Stimulated activated naive CD8-positive, alpha-beta T cell treated with anti-CD3 and anti-CD28 coated beads, Interleukin-15, amount 100 ng/mL, for 72 hours (primary cell): ENCODE data around the gene SLC35B3.
"Not testable (repeated sequence)": the region's sequence is repeated elsewhere in the genome, so short reads cannot be mapped to it uniquely, and the experiment has no call there.

Source experiments
- ATAC-seq: fragments of 150-1000 bp; cut with Tn5 transposase; 2 replicates; pipeline ENCODE4 v1.10.0; 2021; ENCODE audit warnings: mild to moderate bottlenecking, moderate library complexity
- DNase-seq, 2 donors: peaks; one replicate each; pipeline ENCODE4 v3.0.0; 2021 to 2022
- H3K27ac Mint-ChIP-seq, 2 donors: one replicate each; pipeline ENCODE4 v1.8.0; 2022; ENCODE audit warnings: mild to moderate bottlenecking in 2 of 2, mixed read lengths in 2 of 2, moderate library complexity in 2 of 2
- H3K27me3 Mint-ChIP-seq: one replicate; pipeline ENCODE4 v1.8.0; 2022; ENCODE audit warnings: mixed read lengths
- H3K4me1 Mint-ChIP-seq: one replicate; pipeline ENCODE4 v1.8.0; 2022; ENCODE audit warnings: mild to moderate bottlenecking, mixed read lengths
- H3K4me3 Mint-ChIP-seq, 2 donors: one replicate each; pipeline ENCODE4 v1.8.0; 2022; ENCODE audit warnings: mild to moderate bottlenecking in 2 of 2, mixed read lengths in 2 of 2, moderate library complexity in 1 of 2
- H3K9me3 Mint-ChIP-seq, 2 donors: one replicate each; pipeline ENCODE4 v1.8.0; 2022; ENCODE audit warnings: mixed read lengths in 2 of 2

SLC35B3 gene

DNA sequence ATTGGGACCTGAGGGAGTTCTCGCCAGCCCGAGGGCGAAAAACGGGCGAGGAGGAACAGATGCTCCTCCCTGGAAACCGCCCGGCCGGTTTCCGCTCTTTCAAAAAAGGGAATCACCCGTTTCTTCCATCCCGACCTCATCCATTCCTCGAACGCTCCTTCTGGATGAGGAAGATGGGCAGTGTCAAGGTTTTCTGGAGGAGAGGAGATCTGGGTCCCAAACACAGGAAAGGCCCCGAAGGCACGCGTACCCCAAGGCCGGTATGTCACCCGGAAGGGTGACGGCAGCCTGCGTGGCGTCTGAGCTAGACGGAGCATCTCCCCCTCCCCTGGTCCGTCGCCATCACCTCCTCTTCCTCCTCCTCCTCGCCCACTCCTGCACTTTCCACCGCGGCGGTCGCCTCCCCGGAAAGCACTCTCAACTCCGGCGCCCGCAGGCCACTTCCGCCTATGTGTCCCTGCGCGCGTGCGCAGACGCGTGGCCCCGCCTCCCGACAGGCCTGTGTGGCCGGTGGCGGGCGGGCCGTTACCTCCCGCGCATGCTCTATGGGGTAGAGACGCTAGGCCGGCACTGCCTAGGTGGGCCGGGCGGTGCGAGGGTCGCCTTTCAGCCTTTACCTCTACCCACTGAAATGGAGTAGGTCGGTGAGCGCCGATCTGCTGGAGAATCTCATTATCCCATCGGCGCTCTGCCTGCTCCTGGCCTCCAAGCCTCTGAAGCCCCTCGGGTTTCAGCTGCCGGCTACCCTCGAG is at the start of gene SLC35B3:
TSS of gene SLC35B3 (minus strand) at position 453 of the 752 bp plus-strand sequence.
- ATAC-seq, result peak; percentile 97
- Mint-ChIP-seq H3K9me3 (peaks cover 0 to 6% of the 10 kb centered on the region in 2 donors), H3K4me1 (peaks cover 30% of the 10 kb centered on the region), H3K27me3 (no peaks in the 10 kb centered on the region), H3K27ac (peak within 1 kb of the TSS; percentile 99), H3K4me3 (peak within 1 kb of the TSS; percentile 94 to 98)
- DNase-seq, result peak; percentile 98

DNA sequence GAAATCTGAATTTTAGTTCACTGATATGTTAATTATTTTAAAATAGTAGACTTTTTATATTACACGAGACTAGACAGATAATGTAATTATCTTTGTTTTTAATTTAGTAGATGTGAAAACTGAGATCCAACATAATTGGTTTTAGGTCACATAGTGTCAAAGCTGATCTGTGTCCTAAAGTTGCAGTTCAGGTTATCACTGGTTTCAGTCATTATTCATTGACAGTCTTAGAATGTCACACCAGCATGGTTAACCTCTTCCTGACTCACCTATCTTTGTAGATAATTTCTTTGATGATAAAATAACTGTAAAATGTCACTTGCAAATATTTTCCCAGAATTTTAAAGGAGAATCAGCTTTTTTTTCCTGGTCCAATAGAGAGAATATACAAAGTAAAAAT is 48.3 kb upstream of the SLC35B3 start:
- ATAC-seq (no peak), DNase-seq (no peak)
- Mint-ChIP-seq H3K4me1 (no peaks in the 10 kb centered on the region), H3K4me3 (no peak overlapping the region), H3K9me3 (peaks cover 0 to 13% of the 10 kb centered on the region in 2 donors), H3K27ac (no peak overlapping the region), H3K27me3 (no peaks in the 10 kb centered on the region)

DNA sequence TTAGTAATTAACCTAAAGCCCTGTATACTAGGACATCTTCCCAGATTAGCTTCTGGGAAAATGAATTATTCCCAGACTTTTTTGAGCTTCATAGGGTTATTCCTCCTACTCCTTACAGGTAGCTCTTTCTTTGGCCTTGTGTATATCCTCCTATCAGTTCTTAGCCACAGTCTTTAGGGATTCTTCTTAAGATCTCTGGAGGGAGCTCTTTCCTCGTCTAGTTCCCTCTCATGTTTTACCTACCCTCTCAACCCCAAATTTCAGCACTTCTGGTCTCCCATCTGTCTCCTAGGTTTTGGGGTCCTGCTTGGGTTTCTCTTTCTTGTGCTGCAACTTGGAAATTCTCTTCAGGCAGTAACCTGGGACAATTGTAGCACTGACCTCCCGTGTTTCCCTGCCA is 46.4 kb upstream of the SLC35B3 start:
- ATAC-seq, result no peak
- Mint-ChIP-seq H3K27ac (no peak overlapping the region), H3K4me3 (no peak overlapping the region), H3K4me1 (no peaks in the 10 kb centered on the region), H3K27me3 (no peaks in the 10 kb centered on the region), H3K9me3 (peaks cover 0 to 13% of the 10 kb centered on the region in 2 donors)
- no peak for DNase-seq

DNA sequence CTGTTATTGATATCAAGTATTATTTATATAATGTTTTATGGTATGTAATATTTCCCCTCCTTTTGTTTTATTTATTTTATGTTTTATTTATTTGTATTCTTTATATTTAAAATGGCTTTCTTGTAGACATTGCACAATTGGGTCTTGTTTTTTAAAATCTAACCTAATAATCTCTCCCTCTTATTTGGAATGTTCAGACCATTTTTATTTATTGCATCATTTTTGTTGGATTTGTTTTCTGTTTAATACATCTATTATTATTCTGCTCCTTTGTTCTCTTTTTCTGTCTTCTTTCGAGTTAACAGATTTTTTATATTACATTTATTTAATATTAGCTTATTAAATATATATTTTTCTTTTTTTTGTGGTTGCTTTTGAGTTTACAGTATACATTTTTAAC is 43.1 kb upstream of the SLC35B3 start:
- ATAC-seq, result no peak
- DNase-seq, result no peak
- Mint-ChIP-seq H3K9me3 (peaks cover 3 to 13% of the 10 kb centered on the region in 2 donors), H3K27me3 (no peaks in the 10 kb centered on the region), H3K27ac (no peak overlapping the region), H3K4me3 (no peak overlapping the region), H3K4me1 (no peaks in the 10 kb centered on the region)

DNA sequence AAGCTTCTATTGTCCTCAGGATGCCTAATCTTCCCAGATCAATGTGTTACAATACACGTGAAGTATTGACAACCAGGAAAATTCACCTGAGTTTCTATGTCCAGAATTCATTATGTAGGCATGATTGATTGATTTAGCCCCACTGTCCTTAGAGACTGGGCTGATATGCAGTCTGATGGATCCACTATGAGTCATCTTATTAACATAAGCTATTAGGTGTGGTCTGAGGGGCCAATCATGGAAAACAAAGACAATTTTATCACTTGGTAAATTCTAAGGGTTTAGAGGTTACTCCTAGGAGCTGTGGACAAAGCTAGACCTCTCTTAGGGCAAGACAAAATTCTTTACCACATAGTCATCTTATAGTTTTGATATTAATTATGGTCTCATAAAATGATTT is 41.3 kb upstream of the SLC35B3 start:
- no peak overlapping the region for H3K4me3 Mint-ChIP-seq
- H3K4me1 Mint-ChIP-seq, result no peaks in the 10 kb centered on the region
- H3K9me3 Mint-ChIP-seq, result peaks cover 7 to 8% of the 10 kb centered on the region in 2 donors
- ATAC-seq (no peak), DNase-seq (no peak)
- no peaks in the 10 kb centered on the region for H3K27me3 Mint-ChIP-seq
- no peak overlapping the region for H3K27ac Mint-ChIP-seq

DNA sequence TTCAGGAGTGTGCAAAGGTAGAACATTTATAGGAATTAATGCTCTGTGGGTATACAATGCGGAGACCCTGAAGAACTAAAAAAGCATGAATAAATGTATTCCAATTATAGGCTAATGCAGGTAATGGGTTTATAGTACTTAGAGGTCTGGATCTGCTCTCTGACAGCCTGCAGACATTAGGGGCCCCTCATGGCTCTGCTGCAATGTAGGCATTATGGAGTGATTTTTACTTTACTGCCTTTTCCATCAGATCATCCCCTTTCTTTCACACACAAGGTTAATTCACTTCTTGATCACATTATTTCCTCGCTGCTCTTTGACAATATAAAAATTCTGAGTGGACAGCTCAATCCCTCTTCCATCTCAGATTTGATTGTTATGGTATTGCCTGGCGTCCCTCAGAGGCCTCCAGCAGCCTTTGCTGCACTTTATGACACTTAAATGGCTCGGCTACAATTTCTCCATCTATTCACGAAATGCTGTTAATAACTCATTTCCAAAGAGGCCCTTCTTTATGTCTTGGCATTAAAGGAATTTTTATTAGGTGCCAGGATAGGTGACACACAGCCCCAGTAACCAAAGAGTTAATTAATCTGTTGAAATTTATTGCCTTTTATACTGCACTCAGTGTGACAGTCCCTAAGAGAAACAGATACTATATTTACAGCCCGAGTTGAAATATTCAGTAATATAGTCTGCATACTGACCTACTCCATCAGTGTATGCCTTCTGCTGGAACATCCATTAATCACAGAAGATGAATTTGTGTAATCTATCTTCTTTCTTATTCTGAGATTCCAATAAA is 33.4 kb upstream of the SLC35B3 start:
- Mint-ChIP-seq H3K4me1 (no peaks in the 10 kb centered on the region), H3K4me3 (no peak overlapping the region), H3K9me3 (peaks cover 0 to 7% of the 10 kb centered on the region in 2 donors), H3K27ac (no peak overlapping the region), H3K27me3 (no peaks in the 10 kb centered on the region)
- no peak for ATAC-seq
- DNase-seq, result no peak

DNA sequence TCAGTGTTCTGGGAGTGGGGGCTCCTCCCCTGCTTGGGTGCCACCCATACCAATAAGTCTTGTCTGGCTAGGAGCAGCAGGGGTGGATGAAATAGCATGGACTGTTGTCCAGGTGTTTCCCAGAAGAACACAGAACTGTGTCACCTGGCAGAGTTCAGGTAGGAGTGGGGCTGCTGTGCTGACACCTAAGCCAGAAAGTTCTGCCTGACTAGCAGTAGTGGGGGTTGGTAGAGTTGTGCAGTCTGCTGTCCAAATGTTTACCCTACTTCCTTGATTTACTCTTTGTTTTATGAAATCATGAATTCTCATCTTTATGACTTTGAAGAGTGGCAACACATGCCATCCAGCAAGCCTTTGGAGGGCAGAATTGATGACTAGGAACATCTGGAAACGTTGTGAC is 27.3 kb upstream of the SLC35B3 start:
- Mint-ChIP-seq H3K27me3 (no peaks in the 10 kb centered on the region), H3K4me3 (no peak overlapping the region), H3K9me3 (peaks cover 14 to 20% of the 10 kb centered on the region in 2 donors), H3K4me1 (no peaks in the 10 kb centered on the region), H3K27ac (no peak overlapping the region)
- DNase-seq (no peak), ATAC-seq (no peak)

DNA sequence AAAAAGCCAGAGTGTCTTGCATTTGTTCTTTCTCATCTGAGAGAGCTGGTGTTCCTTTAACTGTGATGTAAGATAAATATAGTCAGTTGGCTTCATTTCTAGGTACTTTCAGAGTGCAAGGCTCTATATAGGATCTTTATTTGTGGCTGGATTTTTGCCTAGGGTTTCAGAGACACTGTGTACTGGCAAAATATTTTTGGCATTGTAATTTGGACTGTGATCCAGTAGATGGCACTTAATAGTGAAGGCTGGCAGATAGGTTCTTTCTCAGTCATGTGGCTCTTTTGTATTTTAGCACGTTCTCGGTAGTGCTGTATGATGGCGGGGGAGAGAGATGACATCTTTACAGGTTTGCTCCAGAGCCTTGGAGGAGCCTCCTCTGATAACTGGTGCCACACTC is 26.8 kb upstream of the SLC35B3 start:
- ATAC-seq, result no peak
- Mint-ChIP-seq H3K4me3 (no peak overlapping the region), H3K4me1 (no peaks in the 10 kb centered on the region), H3K27me3 (no peaks in the 10 kb centered on the region), H3K9me3 (peaks cover 14 to 23% of the 10 kb centered on the region in 2 donors), H3K27ac (no peak overlapping the region)
- DNase-seq, result no peak

DNA sequence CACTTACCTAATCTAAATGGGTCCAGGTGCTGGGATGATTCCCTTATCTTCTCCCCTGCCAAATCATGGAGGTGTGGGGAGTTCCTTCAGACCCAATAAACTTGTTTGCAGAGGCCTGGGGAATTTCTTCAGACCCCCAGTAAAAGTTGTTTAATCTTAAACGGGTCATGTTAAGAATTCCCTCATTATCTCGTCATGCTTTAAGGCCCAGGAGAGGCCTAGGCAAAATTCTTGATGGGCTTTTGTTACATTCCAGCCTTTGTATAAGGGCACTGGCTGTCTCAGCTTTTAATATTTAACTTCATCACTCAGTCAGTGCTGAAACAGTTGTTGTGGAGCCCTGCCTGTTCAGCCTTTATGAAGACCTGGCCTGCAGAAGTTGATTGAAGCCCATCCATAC is 11.0 kb upstream of the SLC35B3 start:
- no peak for ATAC-seq
- Mint-ChIP-seq H3K4me1 (no peaks in the 10 kb centered on the region), H3K9me3 (no peaks in the 10 kb centered on the region), H3K27ac (no peak overlapping the region), H3K27me3 (no peaks in the 10 kb centered on the region), H3K4me3 (no peak overlapping the region)
- no peak for DNase-seq

DNA sequence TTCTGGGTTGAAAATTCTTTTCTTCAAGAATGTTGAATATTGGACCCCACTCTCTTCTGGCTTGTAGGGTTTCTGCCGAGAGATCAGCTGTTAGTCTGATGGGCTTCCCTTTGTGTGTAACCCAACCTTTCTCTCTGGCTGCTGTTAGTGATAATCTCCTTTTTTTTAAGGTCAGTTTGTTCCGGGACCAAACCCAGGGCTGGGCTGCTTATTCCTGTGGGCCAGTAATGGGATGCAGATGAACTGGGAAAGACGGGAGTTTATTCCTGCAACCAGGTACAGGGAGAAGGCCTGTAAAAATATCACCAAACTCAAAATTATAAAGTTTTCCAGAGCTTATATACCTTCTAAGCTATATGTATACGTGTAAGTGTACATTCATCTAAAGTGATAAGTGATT is 10.6 kb upstream of the SLC35B3 start:
- not testable (repeated sequence) for H3K9me3 Mint-ChIP-seq, H3K27me3 Mint-ChIP-seq, H3K4me3 Mint-ChIP-seq, ATAC-seq, H3K4me1 Mint-ChIP-seq, H3K27ac Mint-ChIP-seq, DNase-seq

DNA sequence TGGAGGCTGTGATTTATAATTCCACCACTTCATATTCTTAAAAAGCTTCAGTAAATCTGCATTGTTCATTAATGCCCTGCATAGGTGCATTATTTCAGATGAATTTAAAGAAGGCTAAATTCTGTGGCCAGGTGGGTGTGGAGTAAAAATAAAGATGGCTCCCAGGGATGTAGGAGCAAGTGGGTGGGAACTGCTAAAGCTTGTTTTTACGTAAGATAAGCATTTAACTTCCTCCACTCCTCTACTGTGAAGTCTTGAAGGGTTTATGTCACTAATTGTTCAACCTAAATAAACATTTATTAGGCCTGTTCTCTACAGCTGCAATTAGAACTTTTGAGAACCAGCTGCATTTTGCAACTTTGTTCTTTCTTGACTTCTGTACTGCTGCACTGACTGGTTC is 6.8 kb upstream of the SLC35B3 start:
- no peak overlapping the region for H3K4me3 Mint-ChIP-seq
- ATAC-seq (no peak), DNase-seq (no peak)
- H3K27ac Mint-ChIP-seq, result no peak overlapping the region
- H3K4me1 Mint-ChIP-seq, result no peaks in the 10 kb centered on the region
- peaks cover 0 to 6% of the 10 kb centered on the region in 2 donors for H3K9me3 Mint-ChIP-seq
- H3K27me3 Mint-ChIP-seq, result no peaks in the 10 kb centered on the region

DNA sequence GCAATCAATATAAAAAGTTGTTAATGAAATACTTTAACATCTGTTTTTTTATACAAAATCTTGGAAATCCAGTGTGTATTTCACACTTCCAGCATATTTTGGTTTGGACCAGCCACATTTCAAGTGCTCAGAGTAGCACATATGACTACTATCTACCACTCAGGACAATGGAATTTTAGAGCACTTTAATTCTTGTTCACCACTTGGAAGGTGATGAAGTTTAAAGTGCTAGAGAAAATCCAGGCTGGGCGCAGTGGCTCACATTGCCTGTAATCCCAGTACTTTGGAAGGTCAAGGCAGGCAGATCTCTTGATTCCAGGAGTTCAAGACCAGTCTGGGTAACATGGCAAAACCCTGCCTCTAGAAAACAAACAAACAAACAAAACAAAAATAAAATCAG is 6.1 kb upstream of the SLC35B3 start:
- no peak overlapping the region for H3K4me3 Mint-ChIP-seq
- H3K27ac Mint-ChIP-seq, result no peak overlapping the region

DNA sequence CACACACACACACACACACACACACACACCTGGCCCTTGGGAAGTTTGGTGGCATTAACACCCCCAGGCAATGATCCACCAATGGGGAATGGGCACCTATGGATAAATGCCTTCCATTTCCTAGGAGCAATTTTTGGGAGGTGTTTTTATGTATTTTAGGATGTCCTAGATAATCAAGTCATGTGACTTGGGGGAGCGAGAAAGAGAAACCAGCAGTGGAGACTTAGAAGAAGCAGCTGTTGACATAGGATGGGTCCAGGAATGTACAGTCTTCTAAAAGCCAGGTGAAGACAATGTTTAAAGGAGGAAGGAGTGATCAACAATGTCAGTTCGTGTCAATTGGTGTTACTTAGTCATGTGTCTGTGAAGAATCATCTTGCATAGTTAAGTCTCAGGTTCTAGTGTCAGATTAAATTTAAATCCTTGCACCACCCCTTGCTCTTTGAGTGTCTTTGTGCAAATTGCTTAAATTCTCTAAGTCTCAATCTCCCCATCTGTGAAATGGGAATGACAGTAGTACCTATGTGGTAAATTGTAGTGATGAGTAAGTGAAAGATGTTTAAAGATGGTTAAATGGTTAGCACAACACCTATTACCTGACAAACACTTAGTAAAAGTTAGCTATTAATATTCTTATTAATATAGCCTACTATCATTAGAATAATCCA is 4.4 kb upstream of the SLC35B3 start:
- H3K9me3 Mint-ChIP-seq, result peaks cover 0 to 6% of the 10 kb centered on the region in 2 donors
- ATAC-seq (no peak), DNase-seq (no peak)
- no peaks in the 10 kb centered on the region for H3K27me3 Mint-ChIP-seq
- H3K4me3 Mint-ChIP-seq, result no peak overlapping the region
- peaks cover 11% of the 10 kb centered on the region for H3K4me1 Mint-ChIP-seq
- no peak overlapping the region for H3K27ac Mint-ChIP-seq

More for the DNA sequence above, 6.1 kb upstream of the SLC35B3 start:
- Mint-ChIP-seq H3K9me3 (peaks cover 0 to 6% of the 10 kb centered on the region in 2 donors), H3K27me3 (no peaks in the 10 kb centered on the region), H3K4me1 (no peaks in the 10 kb centered on the region)
- ATAC-seq, result no peak
- DNase-seq, result no peak

DNA sequence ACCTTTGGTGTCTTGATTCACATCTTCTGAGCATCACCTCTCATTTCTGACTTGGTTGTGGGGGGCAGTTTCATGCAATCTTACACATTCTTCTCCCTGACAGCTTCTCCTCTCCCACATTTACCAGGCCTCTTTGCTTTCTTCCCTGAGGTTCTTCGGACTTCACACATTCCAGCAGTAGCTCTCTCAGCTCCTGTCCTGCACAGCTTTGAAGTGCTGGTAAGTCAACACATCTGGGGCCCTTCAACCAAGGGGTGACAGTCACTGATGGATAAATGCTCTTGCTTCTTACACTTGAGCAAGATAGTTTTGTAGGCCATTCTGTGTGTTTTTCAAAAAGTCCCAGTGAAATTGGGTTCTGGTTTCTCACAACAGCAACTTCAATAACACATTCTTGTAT is 2.5 kb upstream of the SLC35B3 start:
- Mint-ChIP-seq H3K27me3 (no peaks in the 10 kb centered on the region), H3K9me3 (peaks cover 0 to 6% of the 10 kb centered on the region in 2 donors), H3K4me3 (no peak overlapping the region), H3K4me1 (peaks cover 21% of the 10 kb centered on the region), H3K27ac (no peak overlapping the region)
- no peak for ATAC-seq
- DNase-seq, result no peak

DNA sequence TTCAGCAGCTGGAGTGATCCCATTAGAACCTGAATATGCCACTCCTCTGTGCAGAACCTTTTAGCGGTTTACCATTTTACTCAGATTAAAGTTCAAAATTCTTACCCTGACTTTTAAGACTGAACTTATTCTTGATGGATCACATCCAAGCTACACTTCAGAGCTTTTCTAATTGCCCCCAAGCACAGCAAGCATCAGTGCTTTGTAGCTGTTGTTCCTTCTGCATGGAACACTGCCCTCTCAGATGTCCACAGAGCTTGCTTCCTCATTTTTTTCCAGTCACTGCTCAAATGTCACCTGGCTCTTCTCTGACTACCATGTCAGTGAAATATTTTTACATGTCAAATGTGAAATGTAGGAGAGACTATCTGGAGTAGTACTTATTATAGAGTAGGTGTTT is 1.6 kb upstream of the SLC35B3 start:
- DNase-seq, result no peak
- no peak overlapping the region for H3K4me3 Mint-ChIP-seq
- peaks cover 0 to 6% of the 10 kb centered on the region in 2 donors for H3K9me3 Mint-ChIP-seq
- H3K4me1 Mint-ChIP-seq, result peaks cover 26% of the 10 kb centered on the region
- no peaks in the 10 kb centered on the region for H3K27me3 Mint-ChIP-seq
- H3K27ac Mint-ChIP-seq, result no peak overlapping the region
- no peak for ATAC-seq

DNA sequence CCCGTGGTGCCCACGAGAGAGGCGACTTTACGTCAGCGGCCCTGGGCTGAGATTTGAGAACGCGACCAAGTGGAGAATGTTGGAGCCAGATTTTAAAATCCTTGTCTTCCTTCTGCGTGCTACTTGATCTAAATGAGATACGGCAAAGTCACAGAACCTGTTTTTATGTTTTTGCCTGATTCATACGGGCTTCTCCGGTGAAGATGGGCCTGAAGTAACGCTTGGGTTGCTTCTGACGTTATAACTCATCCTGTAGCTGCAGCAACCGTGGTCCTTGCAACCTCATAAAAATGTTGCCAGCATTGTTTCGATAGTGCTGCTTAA is 462 bp upstream of the SLC35B3 start:
- no peaks in the 10 kb centered on the region for H3K27me3 Mint-ChIP-seq
- no peak for ATAC-seq

More for the DNA sequence above, 462 bp upstream of the SLC35B3 start:
- no peak for DNase-seq
- Mint-ChIP-seq H3K4me1 (peaks cover 30% of the 10 kb centered on the region), H3K4me3 (peak overlapping the region; percentile 94 to 98), H3K9me3 (peaks cover 0 to 6% of the 10 kb centered on the region in 2 donors), H3K27ac (peak overlapping the region; percentile 99)
